HT-29 (cell line): ENCODE results near the gene IGSF6. TPM values are rescaled to one million over a fixed set of nuclear protein-coding genes. Genes with fewer than 3 reads are reported as not detected.
A peak's percentile ranks its signal among the peaks of the same experiment; 100 is the strongest.
"Not testable (repeated sequence)": the region's sequence is repeated elsewhere in the genome, so short reads cannot be mapped to it uniquely, and the experiment has no call there.

Experiments used
- DNase-seq: peaks from one replicate; pipeline ENCODE4 v3.0.0-alpha.2; 2015; ENCODE audit warnings: low spot score
- total RNA-seq: library from RNA; depleted of rRNA; stranded (reverse); fragments of >200 nt; shearing (Covaris generic); gene quantifications from 2 replicates; pipeline ENCODE4 v1.2.3, GENCODE V29; 2014

IGSF6 gene
- total RNA-seq, 1 experiment from 2014 or later: not detected

- no peak for DNase-seq
Observed at GRCh38 chr16:21653571-21653970, 1.2 kb upstream of the IGSF6 start.

- DNase-seq: no peak
Observed at GRCh38 chr16:21651515-21651914, 893 bp downstream of the IGSF6 start.

GRCh38 chr16:21650521-21650920 lies 1.9 kb downstream of the IGSF6 start:
- no peak for DNase-seq

- not testable (repeated sequence) for DNase-seq
Observed at GRCh38 chr16:21649826-21650406, 2.5 kb downstream of the IGSF6 start.

- no peak for DNase-seq
Observed at GRCh38 chr16:21647562-21648164, 4.7 kb downstream of the IGSF6 start.

GRCh38 chr16:21646721-21647561 lies 5.5 kb downstream of the IGSF6 start:
- DNase-seq: no peak

- no peak for DNase-seq
Observed at GRCh38 chr16:21646091-21646490, 6.3 kb downstream of the IGSF6 start.

GRCh38 chr16:21645261-21645721 lies 7.1 kb downstream of the IGSF6 start:
- DNase-seq: no peak

GRCh38 chr16:21644674-21645073 lies 7.7 kb downstream of the IGSF6 start:
- DNase-seq: no peak

- no peak for DNase-seq
Observed at GRCh38 chr16:21643785-21644184, 8.6 kb downstream of the IGSF6 start.

GRCh38 chr16:21642861-21643260 lies 9.5 kb downstream of the IGSF6 start:
- no peak for DNase-seq

- no peak for DNase-seq
Observed at GRCh38 chr16:21641916-21642315, 10.5 kb downstream of the IGSF6 start.

- no peak for DNase-seq
Observed at GRCh38 chr16:21639493-21639892, 12.9 kb downstream of the IGSF6 start.

GRCh38 chr16:21638573-21638975 lies 13.8 kb downstream of the IGSF6 start:
- no peak for DNase-seq

GRCh38 chr16:21637032-21637968 lies 15.1 kb downstream of the IGSF6 start:
- DNase-seq: no peak

- DNase-seq: not testable (repeated sequence)
Observed at GRCh38 chr16:21635694-21636093, 16.7 kb downstream of the IGSF6 start.

GRCh38 chr16:21634216-21634615 lies 18.2 kb downstream of the IGSF6 start:
- no peak for DNase-seq

- DNase-seq: not testable (repeated sequence)
Observed at GRCh38 chr16:21631951-21632575, 20.3 kb downstream of the IGSF6 start.

GRCh38 chr16:21631376-21631775 lies 21.0 kb downstream of the IGSF6 start:
- DNase-seq: peak; percentile 31

GRCh38 chr16:21630866-21631265 lies 21.5 kb downstream of the IGSF6 start:
- peak; percentile 55 for DNase-seq
